Measurements from ENCODE around the gene DCDC2C. TPM values are rescaled to one million over a fixed set of nuclear protein-coding genes. Genes with fewer than 3 reads are reported as not detected.
"Not testable (repeated sequence)": the region's sequence is repeated elsewhere in the genome, so short reads cannot be mapped to it uniquely, and the experiment has no call there.

DCDC2C gene
- total RNA-seq, 1 experiment from 2014 or later = not detected

- no peak overlapping the region for H3K27ac ChIP-seq (ENCODE audit: low read length)
- BruUV-seq (replicated peaks) = no TSS peak
- ChIA-PET CTCF (no interaction called here), POLR2A (ENCODE audit: unreplicated experiment) (no interaction called here)
- no peaks in the 10 kb centered on the region for H3K9me2 ChIP-seq (replicated peaks; ENCODE audit: low read length)
- no peak overlapping the region for H2AFZ ChIP-seq (ENCODE audit: low read length)
- H3K36me3 ChIP-seq (ENCODE audit: low read depth, low read length) = no peaks in the 10 kb centered on the region
- ATAC-seq = no peak
- H3K9ac ChIP-seq (ENCODE audit: low read length) = no peak overlapping the region
- no peak overlapping the region for H3K4me2 ChIP-seq (ENCODE audit: low read length)
- H3K4me1 ChIP-seq (ENCODE audit: insufficient read depth, low read length) = no peaks in the 10 kb centered on the region
- no peaks in the 10 kb centered on the region for H3K9me3 ChIP-seq (ENCODE audit: low read length)
- H3K79me2 ChIP-seq (ENCODE audit: low read length) = no peaks in the 10 kb centered on the region
- TF ChIP-seq EZH2phosphoT487 (IDR thresholded peaks at IDR 0.05; ENCODE audit: borderline replicate concordance, low read length) (no peak), CTCF (conservative IDR thresholded peaks at IDR 0.05; ENCODE audit: low read depth, low read length) (no peak), EZH2 (IDR thresholded peaks at IDR 0.05; ENCODE audit: low read length, unreplicated experiment) (no peak)
- DNase-seq = no peak
- intact Hi-C loops (cut with micrococcal nuclease) = no loop called here
- no peaks in the 10 kb centered on the region for H3F3A ChIP-seq (ENCODE audit: low read length, unreplicated experiment)
- no peaks in the 10 kb centered on the region for H4K20me1 ChIP-seq (ENCODE audit: low read length)
- no peak overlapping the region for H3K4me3 ChIP-seq (ENCODE audit: low read length)
- 0 out of 2 replicates have a peak, but pooled peaks cover under 1% of the 10 kb centered on the region for H3K27me3 ChIP-seq (ENCODE audit: low read length)
Observed at GRCh38 chr2:3806730-3807129, 103.4 kb downstream of the DCDC2C start.

GRCh38 chr2:3807853-3808252, 104.5 kb downstream of the DCDC2C start:
- Histone ChIP-seq H4K20me1 (ENCODE audit: low read length) (no peaks in the 10 kb centered on the region), H3K36me3 (ENCODE audit: low read depth, low read length) (no peaks in the 10 kb centered on the region), H3K27ac (ENCODE audit: low read length) (no peak overlapping the region), H3K27me3 (ENCODE audit: low read length) (no peaks in the 10 kb centered on the region), H3F3A (ENCODE audit: low read length, unreplicated experiment) (no peaks in the 10 kb centered on the region), H3K4me2 (ENCODE audit: low read length) (no peak overlapping the region), H3K9ac (ENCODE audit: low read length) (no peak overlapping the region), H2AFZ (ENCODE audit: low read length) (no peak overlapping the region), H3K4me1 (ENCODE audit: insufficient read depth, low read length) (no peaks in the 10 kb centered on the region), H3K79me2 (ENCODE audit: low read length) (no peaks in the 10 kb centered on the region), H3K4me3 (ENCODE audit: low read length) (no peak overlapping the region), H3K9me2 (replicated peaks; ENCODE audit: low read length) (no peaks in the 10 kb centered on the region), H3K9me3 (ENCODE audit: low read length) (no peaks in the 10 kb centered on the region)
- CTCF ChIA-PET = interaction anchor here (0.6 kb wide), 1 partner anchor 78 kb away, joined by 3 read pairs; no protein-coding TSS in a partner anchor
- ATAC-seq = no peak
- no TSS peak for BruUV-seq (replicated peaks)
- POLR2A ChIA-PET (ENCODE audit: unreplicated experiment) = interaction anchor here (0.6 kb wide), 1 partner anchor 70 kb away, joined by 3 read pairs; no protein-coding TSS in a partner anchor
- intact Hi-C loops (cut with micrococcal nuclease) = no loop called here
- DNase-seq = peak; percentile 48
- TF ChIP-seq EZH2phosphoT487 (IDR thresholded peaks at IDR 0.05; ENCODE audit: borderline replicate concordance, low read length) (no peak), CTCF (conservative IDR thresholded peaks at IDR 0.05; ENCODE audit: low read depth, low read length) (no peak), EZH2 (IDR thresholded peaks at IDR 0.05; ENCODE audit: low read length, unreplicated experiment) (no peak)

- CTCF ChIA-PET = no interaction called here
- no peak overlapping the region for H2AFZ ChIP-seq (ENCODE audit: low read length)
- no peak overlapping the region for H3K4me3 ChIP-seq (ENCODE audit: low read length)
- TF ChIP-seq CTCF (conservative IDR thresholded peaks at IDR 0.05; ENCODE audit: low read depth, low read length) (no peak), EZH2 (IDR thresholded peaks at IDR 0.05; ENCODE audit: low read length, unreplicated experiment) (no peak), EZH2phosphoT487 (IDR thresholded peaks at IDR 0.05; ENCODE audit: borderline replicate concordance, low read length) (no peak)
- no peak overlapping the region for H3K4me2 ChIP-seq (ENCODE audit: low read length)
- H3K36me3 ChIP-seq (ENCODE audit: low read depth, low read length) = no peaks in the 10 kb centered on the region
- H3K9ac ChIP-seq (ENCODE audit: low read length) = no peak overlapping the region
- H3K27ac ChIP-seq (ENCODE audit: low read length) = no peak overlapping the region
- POLR2A ChIA-PET (ENCODE audit: unreplicated experiment) = no interaction called here
- no peaks in the 10 kb centered on the region for H3K27me3 ChIP-seq (ENCODE audit: low read length)
- no peaks in the 10 kb centered on the region for H4K20me1 ChIP-seq (ENCODE audit: low read length)
- BruUV-seq (replicated peaks) = no TSS peak
- H3K9me3 ChIP-seq (ENCODE audit: low read length) = no peaks in the 10 kb centered on the region
- DNase-seq (no peak), ATAC-seq (no peak)
- no peaks in the 10 kb centered on the region for H3K9me2 ChIP-seq (replicated peaks; ENCODE audit: low read length)
- H3F3A ChIP-seq (ENCODE audit: low read length, unreplicated experiment) = no peaks in the 10 kb centered on the region
- no peaks in the 10 kb centered on the region for H3K79me2 ChIP-seq (ENCODE audit: low read length)
- intact Hi-C loops (cut with micrococcal nuclease) = no loop called here
- H3K4me1 ChIP-seq (ENCODE audit: insufficient read depth, low read length) = no peaks in the 10 kb centered on the region
Observed at GRCh38 chr2:3814706-3815245, 111.4 kb downstream of the DCDC2C start.

GRCh38 chr2:3817144-3817543, 113.8 kb downstream of the DCDC2C start:
- H3K27ac ChIP-seq (ENCODE audit: low read length); H3K79me2 ChIP-seq (ENCODE audit: low read length); H3K9me2 ChIP-seq (replicated peaks; ENCODE audit: low read length); H2AFZ ChIP-seq (ENCODE audit: low read length); H4K20me1 ChIP-seq (ENCODE audit: low read length); H3K4me3 ChIP-seq (ENCODE audit: low read length); BruUV-seq (replicated peaks); H3K4me2 ChIP-seq (ENCODE audit: low read length); ATAC-seq; H3K9me3 ChIP-seq (ENCODE audit: low read length); H3K36me3 ChIP-seq (ENCODE audit: low read depth, low read length); H3K4me1 ChIP-seq (ENCODE audit: insufficient read depth, low read length); H3K27me3 ChIP-seq (ENCODE audit: low read length); DNase-seq; intact Hi-C loops (cut with micrococcal nuclease); H3F3A ChIP-seq (ENCODE audit: low read length, unreplicated experiment); H3K9ac ChIP-seq (ENCODE audit: low read length); POLR2A ChIA-PET (ENCODE audit: unreplicated experiment); CTCF ChIA-PET: not testable (repeated sequence)
